Upper lobe of left lung (tissue), 4 donors: ENCODE results near the gene EBF3.

Experiments
- CTCF ChIP-seq, 6 experiments: fragments of 450-650 bp in 4 of 6; fragments of 200-600 bp in 2 of 6; sonication (generic) in 2 of 6; IDR thresholded peaks; one replicate each; pipeline ENCODE4 v1.5.1; 2016 to 2019; ENCODE audit warnings: antibody characterized with exemption in 6 of 6
- POLR2A ChIP-seq, 4 donors: fragments of 450-650 bp; IDR thresholded peaks; one replicate each; pipeline ENCODE4 v1.5.1; 2016 to 2017; ENCODE audit warnings: antibody characterized with exemption in 4 of 4, mild to moderate bottlenecking in 2 of 4
- POLR2AphosphoS5 ChIP-seq, 2 donors: sonication (generic); formaldehyde crosslinking; IDR thresholded peaks; one replicate each; pipeline ENCODE4 v1.5.1; 2017; ENCODE audit warnings: antibody characterized with exemption in 2 of 2

- no peak for TF ChIP-seq CTCF (IDR thresholded peaks at IDR 0.05)
- TF ChIP-seq POLR2AphosphoS5 (IDR thresholded peaks at IDR 0.05) = no peak
- TF ChIP-seq POLR2A (IDR thresholded peaks at IDR 0.05) = no peak
Measured at GRCh38 chr10:129939416-129940275, 24.4 kb downstream of the EBF3 start.
